Hepatocyte (in vitro differentiated cells): Measurements from ENCODE around the gene SIMC1.

Source experiments
- EZH2 ChIP-seq: fragments of 200-600 bp; sonication (generic); IDR thresholded peaks from 2 replicates; pipeline ENCODE4 v1.6.1; 2016; ENCODE audit warnings: antibody characterized with exemption, mild to moderate bottlenecking, borderline replicate concordance
- EZH2phosphoT487 ChIP-seq: fragments of 200-600 bp; sonication (generic); IDR thresholded peaks from one replicate; pipeline ENCODE4 v1.6.1; 2018; ENCODE audit warnings: antibody characterized with exemption, mild to moderate bottlenecking, low read depth, moderate library complexity; ENCODE audit not compliant: unreplicated experiment, severe bottlenecking
- TF ChIP-seq, protein P1 (sequence below): fragments of 200-600 bp; sonication (generic); IDR thresholded peaks from 2 replicates; pipeline ENCODE4 v1.5.1; 2016; ENCODE audit warnings: antibody characterized with exemption, mild to moderate bottlenecking; ENCODE audit not compliant: poor library complexity

DNA sequence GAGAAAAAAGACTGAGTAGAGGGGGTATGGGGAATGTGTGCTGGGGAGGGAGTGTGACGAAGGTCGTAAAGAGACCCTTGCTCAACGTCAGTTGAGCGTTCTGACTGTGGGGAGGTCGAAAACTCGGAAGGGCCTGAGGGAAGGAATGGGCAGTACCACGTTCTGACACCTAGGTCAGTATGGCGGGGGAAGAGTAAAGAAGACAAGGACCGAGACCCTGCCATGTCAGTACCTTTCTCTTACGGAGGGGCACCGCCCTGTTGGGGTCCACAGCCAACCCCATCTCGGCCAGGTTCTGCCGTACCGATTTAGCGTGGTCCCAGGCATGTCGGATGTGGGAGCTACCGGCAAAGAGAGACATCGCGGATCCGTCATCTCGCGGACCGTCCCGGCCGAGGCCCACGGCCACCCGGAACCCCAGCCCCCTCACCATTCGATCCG, 149.8 kb downstream of the SIMC1 start:
- TF ChIP-seq EZH2phosphoT487, result no peak
- TF ChIP-seq, protein P1, sequence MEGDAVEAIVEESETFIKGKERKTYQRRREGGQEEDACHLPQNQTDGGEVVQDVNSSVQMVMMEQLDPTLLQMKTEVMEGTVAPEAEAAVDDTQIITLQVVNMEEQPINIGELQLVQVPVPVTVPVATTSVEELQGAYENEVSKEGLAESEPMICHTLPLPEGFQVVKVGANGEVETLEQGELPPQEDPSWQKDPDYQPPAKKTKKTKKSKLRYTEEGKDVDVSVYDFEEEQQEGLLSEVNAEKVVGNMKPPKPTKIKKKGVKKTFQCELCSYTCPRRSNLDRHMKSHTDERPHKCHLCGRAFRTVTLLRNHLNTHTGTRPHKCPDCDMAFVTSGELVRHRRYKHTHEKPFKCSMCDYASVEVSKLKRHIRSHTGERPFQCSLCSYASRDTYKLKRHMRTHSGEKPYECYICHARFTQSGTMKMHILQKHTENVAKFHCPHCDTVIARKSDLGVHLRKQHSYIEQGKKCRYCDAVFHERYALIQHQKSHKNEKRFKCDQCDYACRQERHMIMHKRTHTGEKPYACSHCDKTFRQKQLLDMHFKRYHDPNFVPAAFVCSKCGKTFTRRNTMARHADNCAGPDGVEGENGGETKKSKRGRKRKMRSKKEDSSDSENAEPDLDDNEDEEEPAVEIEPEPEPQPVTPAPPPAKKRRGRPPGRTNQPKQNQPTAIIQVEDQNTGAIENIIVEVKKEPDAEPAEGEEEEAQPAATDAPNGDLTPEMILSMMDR, result no peak
- no peak for TF ChIP-seq EZH2
